OCI-LY1 (cell line): Measurements from ENCODE around the gene EPM2A.

ENCODE experiments used
- EZH2 ChIP-seq: fragments of 200-600 bp; sonication (generic), shearing (Covaris generic); IDR thresholded peaks from 2 replicates; pipeline ENCODE4 v1.8.0; 2017; ENCODE audit warnings: borderline replicate concordance, mixed run types, mild to moderate bottlenecking, antibody characterized with exemption, low read length, moderate library complexity, mixed read lengths
- TF ChIP-seq, protein P1 (sequence below): fragments of 200-600 bp; sonication (generic), shearing (Covaris generic); IDR thresholded peaks from 2 replicates; pipeline ENCODE4 v1.5.1; 2017; ENCODE audit warnings: mild to moderate bottlenecking, antibody characterized with exemption, low read length, moderate library complexity, mixed read lengths

GRCh38 chr6:145660676-145661075 lies 74.6 kb downstream of the EPM2A start:
- TF ChIP-seq, protein P1, sequence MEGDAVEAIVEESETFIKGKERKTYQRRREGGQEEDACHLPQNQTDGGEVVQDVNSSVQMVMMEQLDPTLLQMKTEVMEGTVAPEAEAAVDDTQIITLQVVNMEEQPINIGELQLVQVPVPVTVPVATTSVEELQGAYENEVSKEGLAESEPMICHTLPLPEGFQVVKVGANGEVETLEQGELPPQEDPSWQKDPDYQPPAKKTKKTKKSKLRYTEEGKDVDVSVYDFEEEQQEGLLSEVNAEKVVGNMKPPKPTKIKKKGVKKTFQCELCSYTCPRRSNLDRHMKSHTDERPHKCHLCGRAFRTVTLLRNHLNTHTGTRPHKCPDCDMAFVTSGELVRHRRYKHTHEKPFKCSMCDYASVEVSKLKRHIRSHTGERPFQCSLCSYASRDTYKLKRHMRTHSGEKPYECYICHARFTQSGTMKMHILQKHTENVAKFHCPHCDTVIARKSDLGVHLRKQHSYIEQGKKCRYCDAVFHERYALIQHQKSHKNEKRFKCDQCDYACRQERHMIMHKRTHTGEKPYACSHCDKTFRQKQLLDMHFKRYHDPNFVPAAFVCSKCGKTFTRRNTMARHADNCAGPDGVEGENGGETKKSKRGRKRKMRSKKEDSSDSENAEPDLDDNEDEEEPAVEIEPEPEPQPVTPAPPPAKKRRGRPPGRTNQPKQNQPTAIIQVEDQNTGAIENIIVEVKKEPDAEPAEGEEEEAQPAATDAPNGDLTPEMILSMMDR, result no peak
- TF ChIP-seq EZH2, result no peak
